Uterus (tissue), 2 donors: ENCODE data around the gene COL4A3.

Experiments
- CTCF ChIP-seq, 4 experiments: fragments of 200-600 bp in 2 of 4; fragments of 450-650 bp in 2 of 4; sonication (generic) in 2 of 4; IDR thresholded peaks; one replicate each; pipeline ENCODE4 v1.5.1; 2016 to 2019; ENCODE audit warnings: antibody characterized with exemption in 4 of 4, mild to moderate bottlenecking in 2 of 4, moderate library complexity in 1 of 4
- POLR2A ChIP-seq, 2 donors: fragments of 450-650 bp; IDR thresholded peaks; one replicate each; pipeline ENCODE4 v1.6.1; 2016; ENCODE audit warnings: antibody characterized with exemption in 2 of 2, mild to moderate bottlenecking in 1 of 2, moderate library complexity in 1 of 2

DNA sequence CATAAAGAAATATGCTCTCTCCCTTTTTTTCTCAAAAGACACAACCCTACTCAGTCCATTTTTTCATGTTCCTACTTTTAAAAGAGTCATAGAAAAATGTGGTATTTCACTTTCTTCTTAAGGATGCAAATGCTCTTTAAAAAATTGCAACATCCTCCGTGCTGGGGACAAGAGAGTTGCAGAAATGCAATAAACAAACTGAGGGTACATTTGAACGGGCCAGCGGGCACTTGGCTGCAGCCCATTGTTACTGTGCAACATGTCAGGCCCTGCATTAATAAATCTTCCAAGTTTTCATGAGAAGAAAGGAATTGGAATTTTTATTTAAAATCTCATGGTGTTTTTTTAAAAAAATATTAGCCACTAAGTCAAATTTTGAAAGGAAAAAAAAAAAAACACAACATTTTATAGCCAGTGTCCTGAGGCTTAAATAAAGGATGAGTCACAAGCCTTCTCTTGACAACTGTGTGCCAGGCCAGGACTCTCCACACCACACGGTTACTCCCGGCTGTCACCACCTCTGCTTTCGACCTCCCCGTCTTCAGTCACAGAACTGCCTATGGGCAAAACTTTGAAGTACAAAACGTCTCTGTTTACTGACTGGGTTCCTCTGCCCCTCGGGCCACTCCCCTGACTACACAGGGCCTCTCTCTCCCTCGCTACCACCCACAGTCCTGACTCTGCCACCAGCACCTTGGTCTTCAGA is 103.1 kb downstream of the COL4A3 start:
- TF ChIP-seq CTCF (IDR thresholded peaks at IDR 0.05): no peak
- TF ChIP-seq POLR2A (IDR thresholded peaks at IDR 0.05): no peak
